Sigmoid colon (tissue), 7 donors: ENCODE results near the gene CNTN4. TPM values are rescaled to one million over a fixed set of nuclear protein-coding genes. Genes with fewer than 3 reads are reported as not detected.

ENCODE experiments used
- DNase-seq: peaks from one replicate; pipeline ENCODE4 v3.0.0-alpha.2; 2019
- H3K27ac ChIP-seq, 4 donors: fragments of 200-600 bp; sonication (generic); one replicate each; pipeline ENCODE4 v1.5.1; 2016 to 2019; ENCODE audit warnings: mild to moderate bottlenecking in 1 of 4
- H3K27me3 ChIP-seq, 3 donors: fragments of 200-600 bp; sonication (generic); one replicate each; pipeline ENCODE4 v1.5.1; 2019; ENCODE audit warnings: mild to moderate bottlenecking in 1 of 3
- H3K36me3 ChIP-seq, 4 donors: fragments of 200-600 bp; sonication (generic); one replicate each; pipeline ENCODE4 v1.5.1; 2016 to 2019
- H3K4me1 ChIP-seq, 4 donors: fragments of 200-600 bp; sonication (generic); one replicate each; pipeline ENCODE4 v1.5.1; 2017 to 2019
- H3K4me3 ChIP-seq, 4 donors: fragments of 200-600 bp; sonication (generic); one replicate each; pipeline ENCODE4 v1.5.1; 2017 to 2019; ENCODE audit warnings: mild to moderate bottlenecking in 2 of 4, moderate library complexity in 1 of 4
- H3K9me3 ChIP-seq, 4 donors: fragments of 200-600 bp in 3 of 4; sonication (generic) in 3 of 4; one replicate each; pipeline versions ENCODE4 v1.5.1 to v1.6.1; 2013 to 2019
- EP300 ChIP-seq, 4 donors: sonication (generic); formaldehyde crosslinking; IDR thresholded peaks; one replicate each; pipeline ENCODE4 v1.6.1; 2017; ENCODE audit warnings: antibody characterized with exemption in 4 of 4
- POLR2A ChIP-seq, 2 donors: fragments of 450-650 bp; IDR thresholded peaks; one replicate each; pipeline ENCODE4 v1.6.1; 2016; ENCODE audit warnings: antibody characterized with exemption in 2 of 2, mild to moderate bottlenecking in 2 of 2, moderate library complexity in 2 of 2
- POLR2AphosphoS5 ChIP-seq, 4 donors: sonication (generic); formaldehyde crosslinking; IDR thresholded peaks; one replicate each; pipeline ENCODE4 v1.6.1; 2017; ENCODE audit warnings: antibody characterized with exemption in 4 of 4
- WGBS, 2 donors: extraction: QIAGEN DNeasy Blood & Tissue Kit; methylation state at CpG; one replicate each; pipeline ENCODE4 v1.1.7; 2013; 5-methylcytosine and 5-hydroxymethylcytosine counted together
- intact Hi-C: fragments of 100-400 bp; cut with DNase I; formaldehyde crosslinking; loops from one replicate; pipeline ENCODE4 v1.15.1; 2023
- polyA plus RNA-seq, 3 donors: library from polyadenylated mRNA; stranded (reverse); fragments of 200-250 nt; gene quantifications; one replicate each; pipeline ENCODE4 v1.2.3, GENCODE V29; 2013
- total RNA-seq, 4 donors: library from RNA; depleted of rRNA; stranded (reverse); fragments of >200 nt; gene quantifications; one replicate each; pipeline ENCODE4 v1.1.0, GENCODE V29; 2016
- TF ChIP-seq, protein P1 (sequence below), 4 experiments: fragments of 450-650 bp in 3 of 4; fragments of 200-600 bp in 1 of 4; IDR thresholded peaks; one replicate each; pipeline ENCODE4 v1.5.1; 2016 to 2019; ENCODE audit warnings: antibody characterized with exemption in 4 of 4, mild to moderate bottlenecking in 3 of 4, moderate library complexity in 2 of 4
- donor health status: healthy with polysubstance abuse.
- donor health status: Bipolar disorder and iron deficiency.
- donor health status: healthy.

CNTN4 gene
- total and polyA plus RNA-seq, 7 donors = 1.4 to 10.0 (median 7.5) TPM

DNA sequence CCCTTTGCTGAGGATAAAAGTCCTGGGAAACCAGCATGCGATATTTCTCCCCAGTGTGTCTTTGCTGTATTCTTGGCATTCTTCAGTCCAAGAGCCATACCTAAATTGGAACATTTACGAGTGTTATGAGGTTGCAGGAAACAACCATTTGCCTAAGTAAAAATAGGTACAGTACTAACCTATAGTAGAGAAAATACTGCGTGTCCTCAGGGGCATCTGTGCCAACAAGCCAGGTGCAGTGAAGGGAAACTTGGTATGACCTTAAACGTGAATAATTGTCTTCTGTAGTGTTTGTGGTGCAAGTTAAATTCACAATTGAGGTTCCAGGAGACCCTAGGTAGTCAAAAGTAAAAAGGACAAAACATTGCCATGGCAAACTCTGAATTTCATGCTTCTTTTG is 999.3 kb downstream of the CNTN4 start:
- intact Hi-C loops = no loop called here

DNA sequence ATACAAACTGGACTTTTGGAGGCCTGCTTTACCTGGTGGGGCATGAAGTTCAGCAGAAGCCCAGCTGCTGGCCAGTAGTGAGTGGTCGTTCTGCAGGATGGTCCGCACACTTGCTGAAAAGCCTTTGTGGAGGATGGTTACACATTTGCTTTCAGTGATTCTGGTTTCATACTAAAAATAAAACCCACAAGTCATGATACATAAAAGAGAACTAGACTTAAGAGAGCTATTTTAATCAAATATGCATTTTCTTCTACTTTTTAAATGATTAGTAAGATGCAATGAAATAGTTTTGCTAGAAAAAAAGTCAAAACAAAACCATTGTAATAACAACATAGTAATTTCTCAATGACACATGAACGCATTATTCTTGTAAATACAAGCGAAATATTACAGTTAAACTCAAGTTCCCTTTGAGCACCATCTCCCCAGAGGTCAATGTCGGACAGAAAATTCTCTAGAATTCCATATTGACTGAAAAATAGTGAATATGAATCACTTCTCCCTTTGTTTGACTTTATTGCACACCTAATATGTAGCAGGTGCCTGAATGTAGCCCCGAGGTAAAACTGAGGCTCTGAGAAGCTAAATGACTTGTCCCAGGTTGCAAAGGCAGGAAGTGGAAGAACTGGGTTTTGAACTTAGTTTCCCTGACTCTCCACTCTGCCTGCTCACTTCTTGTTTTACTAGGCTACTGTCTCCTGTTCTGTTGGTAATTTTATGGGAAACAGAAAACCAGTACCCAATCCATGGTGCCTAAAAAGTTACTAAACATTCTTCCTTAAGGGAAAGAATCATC is 1003.2 kb downstream of the CNTN4 start:
- Histone ChIP-seq H3K27ac (no peak overlapping the region), H3K4me3 (no peak overlapping the region), H3K36me3 (no peaks in the 10 kb centered on the region), H3K27me3 (no peaks in the 10 kb centered on the region), H3K9me3 (no peaks in the 10 kb centered on the region), H3K4me1 (no peaks in the 10 kb centered on the region)
- intact Hi-C loops = no loop called here
- DNase-seq = no peak
- WGBS, 2 donors = 81 to 82% methylated on average over 6 of the region's 6 CpGs
- TF ChIP-seq, protein P1, sequence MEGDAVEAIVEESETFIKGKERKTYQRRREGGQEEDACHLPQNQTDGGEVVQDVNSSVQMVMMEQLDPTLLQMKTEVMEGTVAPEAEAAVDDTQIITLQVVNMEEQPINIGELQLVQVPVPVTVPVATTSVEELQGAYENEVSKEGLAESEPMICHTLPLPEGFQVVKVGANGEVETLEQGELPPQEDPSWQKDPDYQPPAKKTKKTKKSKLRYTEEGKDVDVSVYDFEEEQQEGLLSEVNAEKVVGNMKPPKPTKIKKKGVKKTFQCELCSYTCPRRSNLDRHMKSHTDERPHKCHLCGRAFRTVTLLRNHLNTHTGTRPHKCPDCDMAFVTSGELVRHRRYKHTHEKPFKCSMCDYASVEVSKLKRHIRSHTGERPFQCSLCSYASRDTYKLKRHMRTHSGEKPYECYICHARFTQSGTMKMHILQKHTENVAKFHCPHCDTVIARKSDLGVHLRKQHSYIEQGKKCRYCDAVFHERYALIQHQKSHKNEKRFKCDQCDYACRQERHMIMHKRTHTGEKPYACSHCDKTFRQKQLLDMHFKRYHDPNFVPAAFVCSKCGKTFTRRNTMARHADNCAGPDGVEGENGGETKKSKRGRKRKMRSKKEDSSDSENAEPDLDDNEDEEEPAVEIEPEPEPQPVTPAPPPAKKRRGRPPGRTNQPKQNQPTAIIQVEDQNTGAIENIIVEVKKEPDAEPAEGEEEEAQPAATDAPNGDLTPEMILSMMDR (IDR thresholded peaks at IDR 0.05) = no peak
- no peak for TF ChIP-seq POLR2A (IDR thresholded peaks at IDR 0.05)
- TF ChIP-seq EP300 (IDR thresholded peaks at IDR 0.05) = no peak
- TF ChIP-seq POLR2AphosphoS5 (IDR thresholded peaks at IDR 0.05) = no peak

More for the DNA sequence above, 999.3 kb downstream of the CNTN4 start:
- H3K36me3 ChIP-seq = no peaks in the 10 kb centered on the region
- no peak for TF ChIP-seq POLR2A (IDR thresholded peaks at IDR 0.05)
- TF ChIP-seq EP300 (IDR thresholded peaks at IDR 0.05) = no peak
- TF ChIP-seq, protein P1 (IDR thresholded peaks at IDR 0.05) = no peak
- no peak for TF ChIP-seq POLR2AphosphoS5 (IDR thresholded peaks at IDR 0.05)
- no peaks in the 10 kb centered on the region for H3K27me3 ChIP-seq
- no peak for DNase-seq
- H3K4me3 ChIP-seq = no peak overlapping the region
- H3K27ac ChIP-seq = no peak overlapping the region
- no peaks in the 10 kb centered on the region for H3K9me3 ChIP-seq
- WGBS, 2 donors = 38 to 69% methylated on average over 4 of the region's 4 CpGs
- H3K4me1 ChIP-seq = no peaks in the 10 kb centered on the region

DNA sequence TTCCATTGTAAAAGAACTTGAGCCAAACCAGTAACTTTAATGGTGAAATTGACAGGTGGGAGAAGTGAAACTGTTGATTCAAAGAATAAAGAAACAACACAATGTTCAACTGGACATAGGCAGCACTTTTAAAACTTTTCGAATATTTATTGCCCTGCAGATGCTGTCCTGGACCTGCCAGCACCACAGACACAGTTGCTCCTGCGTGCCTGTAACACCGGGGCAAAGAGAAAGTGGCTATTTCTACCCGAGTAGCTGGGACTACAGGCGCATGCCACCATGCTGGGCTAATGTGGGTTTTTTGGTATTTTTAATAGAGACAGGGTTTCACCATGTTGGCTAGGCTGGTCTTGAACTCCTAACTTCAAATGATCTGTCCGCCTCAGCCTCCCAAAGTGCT is 1004.1 kb downstream of the CNTN4 start:
- no peaks in the 10 kb centered on the region for H3K9me3 ChIP-seq
- no peak overlapping the region for H3K27ac ChIP-seq
- DNase-seq = no peak
- TF ChIP-seq, protein P1 (IDR thresholded peaks at IDR 0.05) = no peak
- no peak for TF ChIP-seq EP300 (IDR thresholded peaks at IDR 0.05)
- no peak for TF ChIP-seq POLR2AphosphoS5 (IDR thresholded peaks at IDR 0.05)
- H3K36me3 ChIP-seq = no peaks in the 10 kb centered on the region
- no peak overlapping the region for H3K4me3 ChIP-seq
- intact Hi-C loops = no loop called here
- no peaks in the 10 kb centered on the region for H3K27me3 ChIP-seq
- WGBS, 2 donors = 88% methylated on average over 6 of the region's 6 CpGs
- H3K4me1 ChIP-seq = no peaks in the 10 kb centered on the region

DNA sequence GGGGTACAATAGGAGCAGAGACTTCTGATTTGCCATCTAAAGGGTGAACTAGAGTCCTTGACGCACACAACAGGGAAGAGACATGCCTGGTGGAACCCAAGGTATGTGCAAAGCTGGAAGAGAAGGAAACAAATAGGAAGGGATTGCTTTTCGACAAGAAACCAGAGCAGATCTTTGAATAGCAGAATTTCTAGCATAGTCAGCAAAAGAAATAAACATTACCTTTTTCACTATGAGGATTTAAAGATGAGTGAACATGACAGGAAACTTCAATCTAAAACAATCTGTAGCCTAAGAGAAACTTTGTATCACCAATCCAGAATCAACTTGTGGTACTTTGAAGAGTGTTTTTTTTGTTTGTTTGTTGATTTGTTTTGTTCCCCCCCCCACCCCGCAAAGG is 1006.6 kb downstream of the CNTN4 start:
- TF ChIP-seq, protein P1 (IDR thresholded peaks at IDR 0.05) = no peak
- TF ChIP-seq EP300 (IDR thresholded peaks at IDR 0.05) (no peak), POLR2AphosphoS5 (IDR thresholded peaks at IDR 0.05) (no peak), POLR2A (IDR thresholded peaks at IDR 0.05) (no peak)
- Histone ChIP-seq H3K36me3 (no peaks in the 10 kb centered on the region), H3K27ac (no peak overlapping the region), H3K4me1 (no peaks in the 10 kb centered on the region), H3K27me3 (no peaks in the 10 kb centered on the region), H3K9me3 (no peaks in the 10 kb centered on the region), H3K4me3 (no peak overlapping the region)
- 89 to 94% methylated on average over 3 of the region's 3 CpGs for WGBS, 2 donors
- intact Hi-C loops = no loop called here
- DNase-seq = no peak

DNA sequence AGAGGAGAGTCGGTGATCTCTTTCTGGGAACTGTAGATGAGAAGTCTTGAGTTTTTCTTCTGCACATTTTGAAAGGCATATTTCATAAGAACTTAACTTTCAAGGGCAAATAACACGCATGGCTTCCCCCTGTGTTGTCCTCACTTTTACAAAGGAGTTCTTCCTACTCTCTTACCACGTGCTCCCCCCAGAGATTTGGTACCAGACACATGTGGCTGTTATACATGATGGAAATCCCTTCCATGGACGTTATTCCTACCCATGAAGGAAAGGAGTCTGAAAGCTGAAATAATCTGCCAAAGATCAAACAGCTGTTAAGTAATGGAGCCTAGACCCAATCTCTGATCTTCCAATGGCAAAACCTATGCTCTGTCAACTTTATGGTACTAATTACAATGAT is 1007.1 kb downstream of the CNTN4 start:
- DNase-seq = no peak
- intact Hi-C loops = no loop called here
- WGBS, 2 donors = 66 to 82% methylated on average over 4 of the region's 4 CpGs

More for the DNA sequence above, 1007.1 kb downstream of the CNTN4 start:
- no peaks in the 10 kb centered on the region for H3K9me3 ChIP-seq
- no peak overlapping the region for H3K4me3 ChIP-seq
- TF ChIP-seq, protein P1 (IDR thresholded peaks at IDR 0.05) = no peak
- TF ChIP-seq POLR2AphosphoS5 (IDR thresholded peaks at IDR 0.05) (no peak), POLR2A (IDR thresholded peaks at IDR 0.05) (no peak), EP300 (IDR thresholded peaks at IDR 0.05) (no peak)
- no peaks in the 10 kb centered on the region for H3K4me1 ChIP-seq
- no peaks in the 10 kb centered on the region for H3K27me3 ChIP-seq
- no peak overlapping the region for H3K27ac ChIP-seq
- no peaks in the 10 kb centered on the region for H3K36me3 ChIP-seq
